IMR-90 (cell line): ENCODE data around the gene DBNDD2. TPM values are rescaled to one million over a fixed set of nuclear protein-coding genes. Genes with fewer than 3 reads are reported as not detected.

Experiments used
- ATAC-seq: fragments of 200-7000 bp; cut with Tn5 transposase; 2 replicates; pipeline ENCODE4 v1.9.1; 2020; ENCODE audit warnings: low read depth, mild to moderate bottlenecking, moderate library complexity
- BruUV-seq: library from RNA; stranded (reverse); fragments of 400-500 nt; replicated peaks from 2 replicates; lab custom pipeline; 2021; lab: Mats Ljungman, UMichigan
- CTCF ChIA-PET: fragments of 300-600 bp; formaldehyde crosslinking; extraction: SDS; loops from one replicate; lab custom pipeline; 2021; ENCODE audit warnings: antibody characterized with exemption; lab: Yijun Ruan, JAX
- POLR2A ChIA-PET: fragments of 300-600 bp; sonication (Branson Sonifier 250); formaldehyde crosslinking; loops from one replicate; lab custom pipeline; 2022; ENCODE audit warnings: antibody characterized with exemption; ENCODE audit not compliant: unreplicated experiment; lab: Charles Lee
- DNase-seq: peaks from one replicate; pipeline ENCODE4 v3.0.0; 2013
- H2AFZ ChIP-seq: replicated peaks from 2 replicates; pipeline ENCODE3; 2013; ENCODE audit warnings: low read length, mild to moderate bottlenecking; ENCODE audit not compliant: poor library complexity
- H2AK5ac ChIP-seq: 2 replicates; pipeline ENCODE4 v1.6.1; 2013; ENCODE audit warnings: low read depth, low read length, inconsistent platforms
- H2AK9ac ChIP-seq: replicated peaks from 2 replicates; pipeline ENCODE3; 2013; ENCODE audit warnings: mild to moderate bottlenecking, low read depth, low read length, moderate library complexity; ENCODE audit not compliant: poor library complexity
- H2BK120ac ChIP-seq: 2 replicates; pipeline ENCODE4 v1.6.1; 2013; ENCODE audit warnings: low read depth, low read length, inconsistent platforms
- H2BK15ac ChIP-seq: 3 replicates; pipeline ENCODE4 v1.6.1; 2013; ENCODE audit warnings: low read depth, low read length, inconsistent platforms
- H2BK20ac ChIP-seq: 2 replicates; pipeline ENCODE4 v1.6.1; 2013; ENCODE audit warnings: low read depth, mild to moderate bottlenecking, inconsistent platforms, low read length, moderate library complexity
- H2BK5ac ChIP-seq: 2 replicates; pipeline ENCODE4 v1.6.1; 2013; ENCODE audit warnings: mild to moderate bottlenecking, low read depth, low read length, inconsistent platforms; ENCODE audit not compliant: poor library complexity, severe bottlenecking
- H3K14ac ChIP-seq: replicated peaks from 2 replicates; pipeline ENCODE4 v1.6.1; 2013; ENCODE audit warnings: low read depth, low read length, inconsistent platforms
- H3K18ac ChIP-seq: 2 replicates; pipeline ENCODE4 v1.6.1; 2013; ENCODE audit warnings: low read depth, low read length, control low read depth
- H3K23ac ChIP-seq: 2 replicates; pipeline ENCODE4 v1.6.1; 2013; ENCODE audit warnings: low read depth, low read length, inconsistent platforms
- H3K27ac ChIP-seq: 2 replicates; pipeline ENCODE4 v1.5.1; 2013; ENCODE audit warnings: mild to moderate bottlenecking, control low read depth, low read length; ENCODE audit not compliant: insufficient read depth
- H3K27me3 ChIP-seq: 2 replicates; pipeline ENCODE4 v1.6.1; 2013; ENCODE audit warnings: low read length; ENCODE audit not compliant: control insufficient read depth, insufficient read depth
- H3K36me3 ChIP-seq: 2 replicates; pipeline ENCODE4 v1.6.1; 2013; ENCODE audit warnings: low read length, mixed read lengths; ENCODE audit not compliant: control insufficient read depth, insufficient read depth
- H3K4ac ChIP-seq: 2 replicates; pipeline ENCODE4 v1.6.1; 2013; ENCODE audit warnings: low read depth, low read length, inconsistent platforms
- H3K4me1 ChIP-seq: 2 replicates; pipeline ENCODE4 v1.6.1; 2013; ENCODE audit warnings: low read length, mixed read lengths; ENCODE audit not compliant: control insufficient read depth, insufficient read depth
- H3K4me2 ChIP-seq: 2 replicates; pipeline ENCODE4 v1.6.1; 2013; ENCODE audit warnings: low read depth, mild to moderate bottlenecking, control low read depth, low read length, moderate library complexity
- H3K4me3 ChIP-seq: 2 replicates; pipeline ENCODE4 v1.5.1; 2013; ENCODE audit warnings: low read depth, mild to moderate bottlenecking, control low read depth, low read length, moderate library complexity; ENCODE audit not compliant: insufficient read depth
- H3K56ac ChIP-seq: 2 replicates; pipeline ENCODE4 v1.6.1; 2013; ENCODE audit warnings: low read length, inconsistent platforms; ENCODE audit not compliant: insufficient read depth; ENCODE audit errors: extremely low read depth
- H3K79me1 ChIP-seq, 2 experiments: 2 replicates each; pipeline ENCODE4 v1.6.1; 2013; ENCODE audit warnings: low read length in 2 of 2, inconsistent platforms in 1 of 2, low read depth in 1 of 2
- H3K9ac ChIP-seq: 2 replicates; pipeline ENCODE4 v1.6.1; 2013; ENCODE audit warnings: low read depth, low read length, control low read depth
- H3K9me1 ChIP-seq: 2 replicates; pipeline ENCODE4 v1.6.1; 2013; ENCODE audit warnings: low read length, inconsistent platforms; ENCODE audit not compliant: insufficient read depth
- H3K9me3 ChIP-seq: 2 replicates; pipeline ENCODE4 v1.6.1; 2013; ENCODE audit warnings: low read length; ENCODE audit not compliant: control insufficient read depth, insufficient read depth
- H4K20me1 ChIP-seq: 2 replicates; pipeline ENCODE4 v1.6.1; 2013; ENCODE audit warnings: low read length, inconsistent platforms; ENCODE audit not compliant: insufficient read depth
- H4K5ac ChIP-seq: 2 replicates; pipeline ENCODE4 v1.6.1; 2013; ENCODE audit warnings: mild to moderate bottlenecking, low read depth, low read length, control low read depth
- H4K8ac ChIP-seq, 2 experiments: 2 replicates each; pipeline ENCODE4 v1.6.1; 2013; ENCODE audit warnings: low read depth in 2 of 2, low read length in 2 of 2, control low read depth in 1 of 2, inconsistent platforms in 1 of 2
- H4K91ac ChIP-seq: 2 replicates; pipeline ENCODE4 v1.6.1; 2013; ENCODE audit warnings: low read depth, low read length, inconsistent platforms; ENCODE audit not compliant: insufficient read depth
- BHLHE40 ChIP-seq: fragments of 150-350 bp; IDR thresholded peaks from 2 replicates; pipeline ENCODE4 v1.6.1; 2016; ENCODE audit warnings: mild to moderate bottlenecking, low read depth, low read length
- CEBPB ChIP-seq: IDR thresholded peaks from 2 replicates; pipeline ENCODE4 v1.6.1; 2012; ENCODE audit warnings: low read depth, low read length, improper control_type of control experiment
- CHD1 ChIP-seq: IDR thresholded peaks from 2 replicates; pipeline ENCODE4 v1.6.1; 2012; ENCODE audit warnings: low read depth, low read length, improper control_type of control experiment
- FOS ChIP-seq: fragments of 150-350 bp; IDR thresholded peaks from 2 replicates; pipeline ENCODE4 v1.6.1; 2016; ENCODE audit warnings: low read depth, low read length
- MAFK ChIP-seq: IDR thresholded peaks from 2 replicates; pipeline ENCODE4 v1.6.1; 2012; ENCODE audit warnings: low read depth, low read length, improper control_type of control experiment
- MAZ ChIP-seq: IDR thresholded peaks from 2 replicates; pipeline ENCODE4 v1.6.1; 2012; ENCODE audit warnings: low read depth, mild to moderate bottlenecking, low read length, improper control_type of control experiment, moderate library complexity, borderline replicate concordance
- MXI1 ChIP-seq: IDR thresholded peaks from 2 replicates; pipeline ENCODE4 v1.6.1; 2012; ENCODE audit warnings: low read depth, mild to moderate bottlenecking, low read length, moderate library complexity, borderline replicate concordance
- NFE2L2 ChIP-seq: fragments of 150-350 bp; IDR thresholded peaks from 2 replicates; pipeline ENCODE4 v1.6.1; 2016; ENCODE audit warnings: low read depth, mild to moderate bottlenecking, low read length
- POLR2A ChIP-seq: IDR thresholded peaks from 2 replicates; pipeline ENCODE4 v1.6.1; 2012; ENCODE audit warnings: mild to moderate bottlenecking, low read depth, low read length
- RAD21 ChIP-seq: IDR thresholded peaks from 2 replicates; pipeline ENCODE4 v1.6.1; 2012; ENCODE audit warnings: low read length, improper control_type of control experiment
- RCOR1 ChIP-seq: IDR thresholded peaks from 2 replicates; pipeline ENCODE4 v1.6.1; 2012; ENCODE audit warnings: mild to moderate bottlenecking, low read length, improper control_type of control experiment; ENCODE audit not compliant: insufficient replicate concordance
- RFX5 ChIP-seq: IDR thresholded peaks from 2 replicates; pipeline ENCODE4 v1.8.0; 2012; ENCODE audit warnings: low read depth, mild to moderate bottlenecking, low read length, moderate library complexity
- SMC3 ChIP-seq: fragments of 150-350 bp; IDR thresholded peaks from 2 replicates; pipeline ENCODE4 v1.6.1; 2016; ENCODE audit warnings: low read depth, mild to moderate bottlenecking, antibody characterized with exemption, low read length, moderate library complexity
- dilution Hi-C: fragments of 300-500 bp; cut with HindIII; formaldehyde crosslinking; loops from one replicate; pipeline ENCODE4 v1.14.3; 2018; ENCODE audit warnings: low sequenced_read_pairs; ENCODE audit not compliant: unreplicated experiment
- in situ Hi-C: fragments of 300-500 bp; cut with MboI; formaldehyde crosslinking; loops from 3 replicates; pipeline ENCODE4 v1.14.3; 2019; ENCODE audit warnings: low sequenced_read_pairs, inconsistent platforms, mixed read lengths
- intact Hi-C: fragments of 100-400 bp; cut with micrococcal nuclease; formaldehyde crosslinking; loops from 2 replicates; pipeline ENCODE4 v1.10.0; 2022
- polyA plus RNA-seq, 3 experiments: library from polyadenylated mRNA; depleted of rRNA; stranded (reverse); fragments of >200 nt; gene quantifications; 2 replicates each; pipeline ENCODE4 v1.2.3, GENCODE V29; 2012; ENCODE audit warnings: low replicate concordance in 1 of 3
- total RNA-seq: library from RNA; depleted of rRNA; stranded (reverse); fragments of >200 nt; gene quantifications from 2 replicates; pipeline ENCODE4 v1.2.3, GENCODE V29; 2012
- TF ChIP-seq, protein P1 (sequence below): fragments of 150-350 bp; IDR thresholded peaks from 2 replicates; pipeline ENCODE4 v1.6.1; 2017; ENCODE audit warnings: mild to moderate bottlenecking, antibody characterized with exemption, low read length, low read depth
- TF ChIP-seq, protein P2 (sequence below): conservative IDR thresholded peaks from 2 replicates; pipeline ENCODE4 v1.5.1; 2012; ENCODE audit warnings: mild to moderate bottlenecking, low read depth, low read length, improper control_type of control experiment
- TF ChIP-seq, protein P3 (sequence below): fragments of 150-350 bp; IDR thresholded peaks from 2 replicates; pipeline ENCODE4 v1.6.1; 2016; ENCODE audit warnings: low read depth, mild to moderate bottlenecking, low read length, moderate library complexity, borderline replicate concordance

DBNDD2 gene
- total and polyA plus RNA-seq, 2 of the 4 experiments (the other 2 are of a cell fraction) = 1.3 to 9.3 TPM

DNA sequence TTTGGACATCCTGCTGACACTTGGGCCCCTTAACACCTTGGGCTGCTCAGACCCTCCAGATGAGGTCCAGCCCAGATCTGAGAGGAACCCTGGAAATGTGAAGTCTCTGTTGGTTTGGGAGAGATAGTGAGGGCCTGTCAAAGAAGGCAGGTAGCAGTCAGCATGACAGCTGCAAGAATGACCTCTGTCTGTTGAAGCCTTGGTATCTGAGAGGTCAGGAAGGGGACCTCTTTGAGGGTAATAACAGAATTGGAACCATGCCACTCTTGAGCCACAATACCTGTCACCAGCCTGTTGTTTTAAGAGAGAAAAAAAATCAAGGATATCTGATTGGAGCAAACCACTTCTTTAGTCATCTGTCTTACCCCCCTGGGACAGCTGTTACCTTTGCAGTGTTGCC lies 41.0 kb upstream of the DBNDD2 start:
- Histone ChIP-seq H3K9ac (no peak overlapping the region), H3K23ac (no peak overlapping the region), H3K27me3 (no peaks in the 10 kb centered on the region), H3K14ac (no peak overlapping the region), H3K4me1 (0 out of 2 replicates have a peak, but pooled peaks cover 3% of the 10 kb centered on the region), H3K27ac (no peak overlapping the region), H4K20me1 (no peaks in the 10 kb centered on the region), H2AK5ac (no peak overlapping the region), H4K8ac (no peak overlapping the region), H2AK9ac (no peak overlapping the region), H3K9me3 (no peaks in the 10 kb centered on the region), H3K4me2 (no peak overlapping the region), H2BK15ac (no peak overlapping the region), H3K56ac (no peak overlapping the region), H3K79me1 (peaks cover 9 to 39% of the 10 kb centered on the region in 2 experiments), H3K18ac (no peak overlapping the region), H4K91ac (no peak overlapping the region), H3K4ac (no peak overlapping the region), H3K9me1 (peaks cover 4% of the 10 kb centered on the region; the same call in 1 of the 2 replicates), H2BK120ac (no peak overlapping the region), H2AFZ (no peak overlapping the region), H4K5ac (no peak overlapping the region), H3K36me3 (peaks cover 19% of the 10 kb centered on the region), H3K4me3 (no peak overlapping the region), H2BK5ac (no peak overlapping the region), H2BK20ac (no peak overlapping the region)
- ChIA-PET POLR2A (no interaction called here), CTCF (no interaction called here)
- dilution Hi-C loops (no loop called here), in situ Hi-C loops (no loop called here), intact Hi-C loops (no loop called here)
- no peak for DNase-seq
- ATAC-seq = no peak
- TSS peak; percentile 25 for BruUV-seq
- TF ChIP-seq BHLHE40 (no peak), CEBPB (no peak), MXI1 (no peak), CHD1 (no peak), MAFK (no peak), POLR2A (no peak), MAZ (no peak), RCOR1 (no peak), SMC3 (no peak), RFX5 (no peak), NFE2L2 (no peak), RAD21 (no peak), FOS (no peak)
- TF ChIP-seq, protein P1, sequence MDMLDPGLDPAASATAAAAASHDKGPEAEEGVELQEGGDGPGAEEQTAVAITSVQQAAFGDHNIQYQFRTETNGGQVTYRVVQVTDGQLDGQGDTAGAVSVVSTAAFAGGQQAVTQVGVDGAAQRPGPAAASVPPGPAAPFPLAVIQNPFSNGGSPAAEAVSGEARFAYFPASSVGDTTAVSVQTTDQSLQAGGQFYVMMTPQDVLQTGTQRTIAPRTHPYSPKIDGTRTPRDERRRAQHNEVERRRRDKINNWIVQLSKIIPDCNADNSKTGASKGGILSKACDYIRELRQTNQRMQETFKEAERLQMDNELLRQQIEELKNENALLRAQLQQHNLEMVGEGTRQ = no peak
- TF ChIP-seq, protein P2, sequence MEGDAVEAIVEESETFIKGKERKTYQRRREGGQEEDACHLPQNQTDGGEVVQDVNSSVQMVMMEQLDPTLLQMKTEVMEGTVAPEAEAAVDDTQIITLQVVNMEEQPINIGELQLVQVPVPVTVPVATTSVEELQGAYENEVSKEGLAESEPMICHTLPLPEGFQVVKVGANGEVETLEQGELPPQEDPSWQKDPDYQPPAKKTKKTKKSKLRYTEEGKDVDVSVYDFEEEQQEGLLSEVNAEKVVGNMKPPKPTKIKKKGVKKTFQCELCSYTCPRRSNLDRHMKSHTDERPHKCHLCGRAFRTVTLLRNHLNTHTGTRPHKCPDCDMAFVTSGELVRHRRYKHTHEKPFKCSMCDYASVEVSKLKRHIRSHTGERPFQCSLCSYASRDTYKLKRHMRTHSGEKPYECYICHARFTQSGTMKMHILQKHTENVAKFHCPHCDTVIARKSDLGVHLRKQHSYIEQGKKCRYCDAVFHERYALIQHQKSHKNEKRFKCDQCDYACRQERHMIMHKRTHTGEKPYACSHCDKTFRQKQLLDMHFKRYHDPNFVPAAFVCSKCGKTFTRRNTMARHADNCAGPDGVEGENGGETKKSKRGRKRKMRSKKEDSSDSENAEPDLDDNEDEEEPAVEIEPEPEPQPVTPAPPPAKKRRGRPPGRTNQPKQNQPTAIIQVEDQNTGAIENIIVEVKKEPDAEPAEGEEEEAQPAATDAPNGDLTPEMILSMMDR = no peak
- TF ChIP-seq, protein P3, sequence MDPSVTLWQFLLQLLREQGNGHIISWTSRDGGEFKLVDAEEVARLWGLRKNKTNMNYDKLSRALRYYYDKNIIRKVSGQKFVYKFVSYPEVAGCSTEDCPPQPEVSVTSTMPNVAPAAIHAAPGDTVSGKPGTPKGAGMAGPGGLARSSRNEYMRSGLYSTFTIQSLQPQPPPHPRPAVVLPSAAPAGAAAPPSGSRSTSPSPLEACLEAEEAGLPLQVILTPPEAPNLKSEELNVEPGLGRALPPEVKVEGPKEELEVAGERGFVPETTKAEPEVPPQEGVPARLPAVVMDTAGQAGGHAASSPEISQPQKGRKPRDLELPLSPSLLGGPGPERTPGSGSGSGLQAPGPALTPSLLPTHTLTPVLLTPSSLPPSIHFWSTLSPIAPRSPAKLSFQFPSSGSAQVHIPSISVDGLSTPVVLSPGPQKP = no peak
